HEK293 (cell line): Measurements from ENCODE around the gene WDR18.

ENCODE experiments used
- CTCF ChIA-PET: fragments of 350-600 bp; formaldehyde crosslinking; extraction: SDS; loops from one replicate; lab custom pipeline; 2021; ENCODE audit warnings: antibody characterized with exemption; lab: Yijun Ruan, JAX
- POLR2A ChIA-PET: fragments of 300-600 bp; formaldehyde crosslinking; extraction: SDS; loops from one replicate; lab custom pipeline; 2020; ENCODE audit warnings: antibody characterized with exemption, inconsistent platforms; lab: Yijun Ruan, JAX
- H3K27ac ChIP-seq: fragments of 200-500 bp; sonication (Bioruptor generic); 2 replicates; pipeline ENCODE4 v1.5.1; 2014; ENCODE audit warnings: low read depth, low read length, control low read depth, inconsistent platforms; ENCODE audit errors: extremely low read depth
- H3K36me3 ChIP-seq, 2 experiments: fragments of 200-500 bp in 1 of 2; sonication (Bioruptor generic) in 1 of 2; 1 replicate in 1 of 2; 2 replicates in 1 of 2; pipeline ENCODE4 v1.5.1; 2014 to 2017; ENCODE audit warnings: inconsistent platforms in 2 of 2, low read length in 2 of 2; ENCODE audit not compliant: control insufficient read depth in 2 of 2, insufficient read depth in 1 of 2
- H3K4me1 ChIP-seq: fragments of 200-500 bp; sonication (Bioruptor generic); 2 replicates; pipeline ENCODE4 v1.5.1; 2014; ENCODE audit warnings: mild to moderate bottlenecking, low read length, inconsistent platforms; ENCODE audit not compliant: control insufficient read depth, insufficient read depth
- H3K4me3 ChIP-seq: 2 replicates; pipeline ENCODE4 v1.5.1; 2011; ENCODE audit warnings: low read depth, mild to moderate bottlenecking, control low read depth, low read length, moderate library complexity
- H3K9me3 ChIP-seq: fragments of 200-500 bp; sonication (Bioruptor generic); 2 replicates; pipeline ENCODE4 v1.5.1; 2014; ENCODE audit warnings: low read depth, low read length, inconsistent platforms; ENCODE audit not compliant: control insufficient read depth, insufficient read depth
- EGR2 ChIP-seq: fragments of 450-650 bp; formaldehyde crosslinking; IDR thresholded peaks from 2 replicates; pipeline ENCODE4 v1.5.1; 2016; ENCODE audit warnings: low read depth, missing biosample characterization, missing genetic modification characterization
- KLF10 ChIP-seq: fragments of 450-650 bp; IDR thresholded peaks from 2 replicates; pipeline ENCODE4 v1.5.1; 2018; ENCODE audit warnings: missing biosample characterization, mild to moderate bottlenecking, missing genetic modification characterization
- KLF8 ChIP-seq: fragments of 450-650 bp; formaldehyde crosslinking; IDR thresholded peaks from 2 replicates; pipeline ENCODE4 v1.5.1; 2016; ENCODE audit warnings: missing biosample characterization, missing genetic modification characterization
- SALL2 ChIP-seq: fragments of 450-650 bp; formaldehyde crosslinking; IDR thresholded peaks from 2 replicates; pipeline ENCODE4 v1.5.0; 2017; ENCODE audit warnings: missing biosample characterization, mild to moderate bottlenecking, missing genetic modification characterization, borderline replicate concordance
- ZBTB17 ChIP-seq: fragments of 450-650 bp; formaldehyde crosslinking; IDR thresholded peaks from 2 replicates; pipeline ENCODE4 v1.5.1; 2016; ENCODE audit warnings: missing biosample characterization, missing genetic modification characterization
- ZBTB49 ChIP-seq: fragments of 450-650 bp; formaldehyde crosslinking; IDR thresholded peaks from 2 replicates; pipeline ENCODE4 v1.5.1; 2016; ENCODE audit warnings: missing biosample characterization, missing genetic modification characterization, low read depth
- ZEB2 ChIP-seq: fragments of 450-650 bp; formaldehyde crosslinking; IDR thresholded peaks from 2 replicates; pipeline ENCODE4 v1.5.1; 2016; ENCODE audit warnings: missing biosample characterization, missing genetic modification characterization
- ZNF202 ChIP-seq: fragments of 450-650 bp; formaldehyde crosslinking; IDR thresholded peaks from 2 replicates; pipeline ENCODE4 v1.5.1; 2016; ENCODE audit warnings: missing biosample characterization, missing genetic modification characterization, borderline replicate concordance
- ZNF266 ChIP-seq: fragments of 450-650 bp; formaldehyde crosslinking; IDR thresholded peaks from 2 replicates; pipeline ENCODE4 v1.5.1; 2016; ENCODE audit warnings: missing biosample characterization, missing genetic modification characterization, low read depth
- ZNF274 ChIP-seq, 2 experiments: fragments of 200-500 bp in 1 of 2; fragments of 450-650 bp in 1 of 2; sonication (Bioruptor generic) in 1 of 2; formaldehyde crosslinking in 1 of 2; IDR thresholded peaks; 2 replicates each; pipeline versions ENCODE4 v1.5.1 to v1.6.1; 2014 to 2016; ENCODE audit warnings: borderline replicate concordance in 1 of 2, inconsistent platforms in 1 of 2, low read length in 1 of 2, missing biosample characterization in 1 of 2, missing genetic modification characterization in 1 of 2
- ZNF311 ChIP-seq: fragments of 450-650 bp; formaldehyde crosslinking; IDR thresholded peaks from 2 replicates; pipeline ENCODE4 v1.5.1; 2017; ENCODE audit warnings: missing biosample characterization, missing genetic modification characterization, borderline replicate concordance
- ZNF391 ChIP-seq: fragments of 450-650 bp; formaldehyde crosslinking; IDR thresholded peaks from 2 replicates; pipeline ENCODE4 v1.5.1; 2016; ENCODE audit warnings: low read depth, missing biosample characterization, missing genetic modification characterization, borderline replicate concordance
- ZNF394 ChIP-seq: fragments of 450-650 bp; formaldehyde crosslinking; IDR thresholded peaks from 2 replicates; pipeline ENCODE4 v1.5.1; 2016; ENCODE audit warnings: missing biosample characterization, missing genetic modification characterization, mild to moderate bottlenecking, moderate library complexity, borderline replicate concordance
- ZNF548 ChIP-seq: fragments of 450-650 bp; formaldehyde crosslinking; IDR thresholded peaks from 2 replicates; pipeline ENCODE4 v1.5.1; 2016; ENCODE audit warnings: missing biosample characterization, missing genetic modification characterization
- ZNF580 ChIP-seq: fragments of 450-650 bp; formaldehyde crosslinking; IDR thresholded peaks from 2 replicates; pipeline ENCODE4 v1.5.1; 2016; ENCODE audit warnings: missing biosample characterization, missing genetic modification characterization
- ZNF654 ChIP-seq: fragments of 450-650 bp; formaldehyde crosslinking; IDR thresholded peaks from 2 replicates; pipeline ENCODE4 v1.5.1; 2016; ENCODE audit warnings: low read depth, missing biosample characterization, missing genetic modification characterization
- ZNF660 ChIP-seq: fragments of 450-650 bp; IDR thresholded peaks from 2 replicates; pipeline ENCODE4 v1.5.1; 2018; ENCODE audit warnings: missing biosample characterization, mild to moderate bottlenecking, missing genetic modification characterization
- ZNF677 ChIP-seq: fragments of 450-650 bp; IDR thresholded peaks from 2 replicates; pipeline ENCODE4 v1.5.0; 2018; ENCODE audit warnings: missing biosample characterization, mild to moderate bottlenecking, missing genetic modification characterization, moderate library complexity
- ZNF701 ChIP-seq: fragments of 450-650 bp; formaldehyde crosslinking; IDR thresholded peaks from 2 replicates; pipeline ENCODE4 v1.5.1; 2016; ENCODE audit warnings: missing biosample characterization, missing genetic modification characterization
- ZNF768 ChIP-seq: fragments of 450-650 bp; formaldehyde crosslinking; IDR thresholded peaks from 2 replicates; pipeline ENCODE4 v1.5.1; 2018; ENCODE audit warnings: missing biosample characterization, mild to moderate bottlenecking, missing genetic modification characterization
- ZNF777 ChIP-seq: fragments of 450-650 bp; formaldehyde crosslinking; IDR thresholded peaks from 2 replicates; pipeline ENCODE4 v1.5.1; 2017; ENCODE audit warnings: missing biosample characterization, missing genetic modification characterization, borderline replicate concordance
- ZSCAN5A ChIP-seq: fragments of 450-650 bp; formaldehyde crosslinking; IDR thresholded peaks from 2 replicates; pipeline ENCODE4 v1.5.1; 2016; ENCODE audit warnings: missing biosample characterization, missing genetic modification characterization
- ZXDB ChIP-seq: fragments of 450-650 bp; formaldehyde crosslinking; IDR thresholded peaks from 2 replicates; pipeline ENCODE4 v1.5.1; 2016; ENCODE audit warnings: missing biosample characterization, missing genetic modification characterization
- TF ChIP-seq, protein P1 (sequence below): fragments of 450-650 bp; formaldehyde crosslinking; IDR thresholded peaks from 2 replicates; pipeline ENCODE4 v1.5.1; 2016; ENCODE audit warnings: missing biosample characterization, missing genetic modification characterization, low read depth

WDR18 gene

DNA sequence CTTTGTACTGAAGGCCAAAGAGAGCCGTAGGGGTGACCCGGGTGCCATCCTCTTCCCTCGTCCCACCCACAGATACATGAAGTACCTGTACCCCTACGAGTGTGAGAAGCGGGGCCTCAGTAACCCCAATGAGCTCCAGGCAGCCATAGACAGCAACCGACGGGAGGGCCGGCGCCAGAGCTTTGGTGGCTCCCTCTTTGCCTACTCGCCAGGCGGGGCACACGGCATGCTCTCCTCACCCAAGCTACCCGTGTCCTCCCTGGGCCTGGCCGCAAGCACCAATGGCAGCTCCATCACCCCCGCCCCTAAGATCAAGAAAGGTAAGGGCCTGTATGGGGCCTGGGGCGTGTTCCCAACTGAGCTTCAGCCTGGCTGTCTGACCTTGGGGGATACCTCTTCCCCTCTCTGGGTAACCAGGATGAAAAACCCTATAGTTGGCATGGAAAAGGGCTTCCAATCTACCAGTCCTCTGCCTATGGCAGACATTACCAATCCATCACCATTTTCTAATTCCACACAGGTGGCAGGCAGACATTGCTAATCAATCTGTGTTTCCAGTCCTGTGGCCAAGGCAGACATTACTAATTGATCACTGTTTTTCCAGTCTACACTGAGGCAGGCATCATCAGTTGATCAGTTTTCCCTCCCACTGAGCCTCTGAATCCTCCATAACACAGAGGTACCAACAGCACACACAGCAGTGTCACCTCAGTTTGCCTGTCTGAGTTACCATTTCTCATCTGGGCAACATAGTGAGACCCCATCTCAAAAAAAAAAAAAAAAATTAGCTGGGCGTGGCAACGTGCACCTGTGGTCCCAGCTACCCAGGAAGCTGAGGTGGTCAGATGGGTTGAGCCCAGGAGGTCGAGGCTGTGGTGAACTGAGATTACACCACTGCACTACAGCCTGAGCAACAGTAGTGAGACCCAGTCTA is 19.1 kb upstream of the WDR18 start (continued):
- no peak for TF ChIP-seq ZXDB (tag by site-specific recombination)
- TF ChIP-seq ZBTB17 (tag by site-specific recombination), result peak; percentile 100

- POLR2A ChIA-PET, result interaction anchor here (0.6 to 1.1 kb wide), 6 partner anchors 24 to 142 kb away, joined by 3 to 8 read pairs (median 3); partner anchors contain the start of gene ARHGAP45
- CTCF ChIA-PET, result no interaction called here
- Histone ChIP-seq H3K4me3 (no peak overlapping the region), H3K27ac (no peak overlapping the region), H3K4me1 (no peaks in the 10 kb centered on the region), H3K36me3 (peaks cover 8 to 67% of the 10 kb centered on the region in 2 experiments), H3K9me3 (no peaks in the 10 kb centered on the region)
- no peak for TF ChIP-seq ZNF701 (tag by site-specific recombination)
- TF ChIP-seq ZNF202 (tag by site-specific recombination), result 0 out of 2 replicates have a peak, but pooled peaks have one; percentile 29
- no peak for TF ChIP-seq ZNF274 (IDR thresholded peaks at IDR 0.05; ENCODE audit: low read length)
- no peak for TF ChIP-seq ZNF274 (tag by site-specific recombination; IDR thresholded peaks at IDR 0.05; ENCODE audit: borderline replicate concordance)
These were observed 17.6 kb upstream of the WDR18 start for GRCh38 chr19:966485-967088.

- no peaks in the 10 kb centered on the region for H3K9me3 ChIP-seq
- CTCF ChIA-PET, result interaction anchor here (0.6 to 1.8 kb wide), 9 partner anchors 9 to 248 kb away, joined by 3 to 19 read pairs (median 4); partner anchors contain the start of gene WDR18
- POLR2A ChIA-PET, result no interaction called here
- peaks cover 8 to 46% of the 10 kb centered on the region in 2 experiments for H3K36me3 ChIP-seq
- H3K27ac ChIP-seq, result no peak overlapping the region
- H3K4me3 ChIP-seq, result no peak overlapping the region
- no peaks in the 10 kb centered on the region for H3K4me1 ChIP-seq
- TF ChIP-seq ZNF580 (tag by site-specific recombination) (peak; percentile 73; the same call in 1 of the 2 replicates), ZNF660 (tag by site-specific recombination) (0 out of 2 replicates have a peak, but pooled peaks have one; percentile 30), ZNF391 (tag by site-specific recombination) (peak; percentile 31; the same call in 1 of the 2 replicates), KLF8 (peak; percentile 52; the same call in 1 of the 2 replicates), ZSCAN5A (tag by site-specific recombination) (0 out of 2 replicates have a peak, but pooled peaks have one; percentile 25), ZNF768 (no peak), ZNF777 (tag by site-specific recombination) (no peak), ZNF266 (tag by site-specific recombination) (no peak), ZNF394 (tag by site-specific recombination) (no peak), KLF10 (no peak), ZNF654 (tag by site-specific recombination) (peak; percentile 24), EGR2 (tag by site-specific recombination) (no peak), ZNF311 (tag by site-specific recombination) (no peak), ZXDB (tag by site-specific recombination) (peak; percentile 32; the same call in 1 of the 2 replicates), SALL2 (tag by site-specific recombination) (no peak), ZEB2 (tag by site-specific recombination) (no peak), ZBTB49 (tag by site-specific recombination) (no peak), ZNF677 (tag by site-specific recombination) (no peak), ZNF548 (no peak)
- TF ChIP-seq, protein P1, sequence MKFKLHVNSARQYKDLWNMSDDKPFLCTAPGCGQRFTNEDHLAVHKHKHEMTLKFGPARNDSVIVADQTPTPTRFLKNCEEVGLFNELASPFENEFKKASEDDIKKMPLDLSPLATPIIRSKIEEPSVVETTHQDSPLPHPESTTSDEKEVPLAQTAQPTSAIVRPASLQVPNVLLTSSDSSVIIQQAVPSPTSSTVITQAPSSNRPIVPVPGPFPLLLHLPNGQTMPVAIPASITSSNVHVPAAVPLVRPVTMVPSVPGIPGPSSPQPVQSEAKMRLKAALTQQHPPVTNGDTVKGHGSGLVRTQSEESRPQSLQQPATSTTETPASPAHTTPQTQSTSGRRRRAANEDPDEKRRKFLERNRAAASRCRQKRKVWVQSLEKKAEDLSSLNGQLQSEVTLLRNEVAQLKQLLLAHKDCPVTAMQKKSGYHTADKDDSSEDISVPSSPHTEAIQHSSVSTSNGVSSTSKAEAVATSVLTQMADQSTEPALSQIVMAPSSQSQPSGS (tag by site-specific recombination), result no peak
These were observed 13.4 kb upstream of the WDR18 start for GRCh38 chr19:970695-971094.
